K562 (cell line): Measurements from ENCODE around the gene RAB6B. TPM values are rescaled to one million over a fixed set of nuclear protein-coding genes. Genes with fewer than 3 reads are reported as not detected.

Experiments used
- ATAC-seq: fragments of 200-7000 bp; cut with Tn5 transposase; 3 replicates; pipeline ENCODE4 v1.9.1; 2020; ENCODE audit warnings: moderate library complexity
- BruUV-seq: library from RNA; stranded (reverse); fragments of 400-500 nt; replicated peaks from 2 replicates; lab custom pipeline; 2021; lab: Mats Ljungman, UMichigan
- CTCF ChIA-PET: fragments of 300-600 bp; formaldehyde crosslinking; extraction: SDS; loops from one replicate; lab custom pipeline; 2021; ENCODE audit warnings: low intra/inter-chr PET ratio; lab: Yijun Ruan, JAX
- POLR2A ChIA-PET: fragments of 300-600, 350-650 bp; sonication (Branson Sonifier 250); formaldehyde crosslinking; extraction: SDS; loops from one replicate; lab custom pipeline; 2021; ENCODE audit warnings: antibody characterized with exemption, inconsistent platforms; lab: Yijun Ruan, JAX
- DNase-seq, 4 experiments: peaks; one replicate each; pipeline versions ENCODE4 v3.0.0 to v3.0.0-alpha.2; 2011 to 2018; ENCODE audit warnings: low spot score in 3 of 4, mixed read lengths in 3 of 4; ENCODE audit errors: extremely low read depth in 1 of 4
- FAIRE-seq: peaks from 2 replicates; lab custom pipeline; 2011; peaks lifted over from hg19 to GRCh38; lab: Jason Lieb, UNC
- H2AFZ ChIP-seq: 2 replicates; pipeline ENCODE4 v1.6.0; 2011; ENCODE audit warnings: low read depth, low read length, control low read depth, inconsistent platforms
- H3K27ac ChIP-seq: fragments of 200-600 bp; 3 replicates; pipeline ENCODE4 v1.8.0; 2011; ENCODE audit warnings: low read depth, mild to moderate bottlenecking, control low read depth, inconsistent platforms, low read length, moderate library complexity, mixed read lengths; ENCODE audit errors: extremely low read depth
- H3K27me3 ChIP-seq, 2 experiments: fragments of 300-600 bp in 1 of 2; 2 replicates in 1 of 2; 3 replicates in 1 of 2; pipeline versions ENCODE4 v1.6.0 to v1.8.0; 2011; ENCODE audit warnings: inconsistent platforms in 2 of 2, low read length in 2 of 2, mild to moderate bottlenecking in 1 of 2, mixed read lengths in 1 of 2, moderate library complexity in 1 of 2; ENCODE audit not compliant: control insufficient read depth in 2 of 2, insufficient read depth in 2 of 2
- H3K36me3 ChIP-seq: fragments of 300-600 bp; 3 replicates; pipeline ENCODE4 v1.8.0; 2011; ENCODE audit warnings: mild to moderate bottlenecking, low read length, inconsistent platforms; ENCODE audit not compliant: control insufficient read depth, insufficient read depth
- H3K4me1 ChIP-seq, 2 experiments: fragments of 200-600 bp in 1 of 2; replicated peaks in 1 of 2; 2 replicates in 1 of 2; 3 replicates in 1 of 2; pipeline versions ENCODE4 v1.5.1 to v1.8.0; 2011; ENCODE audit warnings: inconsistent platforms in 2 of 2, low read length in 2 of 2, mild to moderate bottlenecking in 1 of 2, mixed read lengths in 1 of 2, moderate library complexity in 1 of 2; ENCODE audit not compliant: control insufficient read depth in 2 of 2, insufficient read depth in 2 of 2
- H3K4me2 ChIP-seq: 2 replicates; pipeline ENCODE4 v1.6.1; 2011; ENCODE audit warnings: low read length, control low read depth, inconsistent platforms, mixed read lengths; ENCODE audit not compliant: insufficient read depth
- H3K4me3 ChIP-seq: fragments of 200-600 bp; sonication (generic), shearing (Covaris generic); 2 replicates; pipeline ENCODE4 v1.5.1; 2016; ENCODE audit warnings: control low read depth, inconsistent platforms
- H3K79me2 ChIP-seq: fragments of 200-600 bp; 3 replicates; pipeline ENCODE4 v1.8.0; 2011; ENCODE audit warnings: low read length, inconsistent platforms; ENCODE audit not compliant: control insufficient read depth, insufficient read depth
- H3K9ac ChIP-seq, 2 experiments: 2 replicates each; pipeline versions ENCODE4 v1.6.0 to v1.6.1; 2011; ENCODE audit warnings: low read depth in 2 of 2, low read length in 2 of 2, control low read depth in 1 of 2, inconsistent platforms in 1 of 2, mild to moderate bottlenecking in 1 of 2, mixed read lengths in 1 of 2; ENCODE audit not compliant: insufficient read depth in 1 of 2
- H3K9me1 ChIP-seq: one replicate; pipeline ENCODE4 v1.6.0; 2011; ENCODE audit warnings: inconsistent platforms, mild to moderate bottlenecking, low read length, moderate library complexity; ENCODE audit not compliant: control insufficient read depth, insufficient read depth
- H3K9me3 ChIP-seq: replicated peaks from 2 replicates; pipeline ENCODE4 v1.5.1; 2011; ENCODE audit warnings: low read depth, low read length, inconsistent platforms; ENCODE audit not compliant: control insufficient read depth, insufficient read depth
- H4K20me1 ChIP-seq: replicated peaks from 2 replicates; pipeline ENCODE4 v1.6.1; 2011; ENCODE audit warnings: low read length, inconsistent platforms, mixed read lengths; ENCODE audit not compliant: control insufficient read depth, insufficient read depth
- ATF6 ChIP-seq: sonication (generic); formaldehyde crosslinking; IDR thresholded peaks from 2 replicates; pipeline ENCODE4 v1.4.0; 2020; ENCODE audit warnings: mild to moderate bottlenecking, missing genetic modification reagents
- ETS1 ChIP-seq: conservative IDR thresholded peaks from 2 replicates; pipeline ENCODE4 v1.6.1; 2011; ENCODE audit warnings: low read depth, mild to moderate bottlenecking, low read length; ENCODE audit not compliant: control insufficient read depth
- FOXK2 ChIP-seq, 2 experiments: fragments of 450-650 bp; IDR thresholded peaks in 1 of 2; conservative IDR thresholded peaks in 1 of 2; 2 replicates each; pipeline ENCODE4 v1.6.1; 2016; ENCODE audit warnings: low read depth in 2 of 2, mild to moderate bottlenecking in 1 of 2
- NR2C2 ChIP-seq, 2 experiments: fragments of 200-800 bp in 1 of 2; sonication (Bioruptor generic) in 1 of 2; sonication (generic) in 1 of 2; formaldehyde crosslinking in 1 of 2; IDR thresholded peaks; 2 replicates each; pipeline versions ENCODE4 v1.6.1 to v1.8.0; 2016 to 2022; ENCODE audit warnings: mild to moderate bottlenecking in 1 of 2, missing compliant biosample characterization in 1 of 2, missing genetic modification characterization in 1 of 2, missing genetic modification reagents in 1 of 2
- STAG1 ChIP-seq: sonication (generic); formaldehyde crosslinking; IDR thresholded peaks from 2 replicates; pipeline ENCODE4 v1.5.0; 2020; ENCODE audit warnings: missing genetic modification reagents, borderline replicate concordance
- ZNF79 ChIP-seq: fragments of 250-450 bp; sonication (Bioruptor Pico); IDR thresholded peaks from 2 replicates; pipeline ENCODE4 v1.4.0; 2020; ENCODE audit warnings: low read depth, mild to moderate bottlenecking, moderate library complexity
- WGBS: fragments of 100-300 bp; shearing (Covaris generic); methylation state at CpG from one replicate; pipeline ENCODE4 v1.1.6; 2016; ENCODE audit warnings: low coverage, mixed read lengths; ENCODE audit not compliant: insufficient coverage; ENCODE audit errors: missing lambda C conversion rate; 5-methylcytosine and 5-hydroxymethylcytosine counted together
- in situ Hi-C: fragments of 300-500 bp; cut with MboI; formaldehyde crosslinking; loops from 4 replicates; pipeline ENCODE4 v1.15.0; 2018; ENCODE audit warnings: inconsistent platforms, mixed read lengths
- intact Hi-C: fragments of 100-400 bp; cut with micrococcal nuclease; formaldehyde crosslinking; loops from 2 replicates; pipeline ENCODE4 v1.14.2; 2022
- polyA plus RNA-seq, 8 experiments: library from polyadenylated mRNA; depleted of rRNA in 4 of 8; stranded (reverse) in 5 of 8; unstranded in 3 of 8; fragments of >200 nt; fragmentation: Nextera tagmentation in 2 of 8; fragmentation: Illumina TruSeq in 1 of 8; extraction: Ambion mirVana in 2 of 8; extraction: Trizol in 1 of 8; gene quantifications; 2 replicates each; pipeline versions ENCODE4 v1.2.1 to v1.2.3, GENCODE V29; 2011 to 2014; ENCODE audit warnings: inconsistent platforms in 1 of 8, missing spikeins in 1 of 8
- total RNA-seq, 7 experiments: library from RNA; depleted of rRNA in 6 of 7; stranded (reverse); fragments of >200 nt in 6 of 7; fragmentation: Illumina TruSeq in 2 of 7; extraction: Trizol in 2 of 7; gene quantifications; 2 replicates each; pipeline versions ENCODE4 v1.2.1 to v1.2.3, GENCODE V29; 2011 to 2021; ENCODE audit warnings: low replicate concordance in 1 of 7

The RAB6B gene
- total and polyA plus RNA-seq, 9 of the 15 experiments (the other 6 are each of a cell fraction or from before 2014, with no cell fraction given) = 0.60 to 18.1 (median 1.5) TPM

GRCh38 chr3:133925960-133926735 lies 30.5 kb upstream of the RAB6B start:
- BruUV-seq = no TSS peak
- no peak overlapping the region; a peak in 1 of 4 replicates for H3K9ac ChIP-seq
- intact Hi-C loops = loop anchor here (5.0 to 10.0 kb wide), 2 partner anchors 94 to 1201 kb away; partner anchors contain the start of gene NPHP3
- ChIA-PET CTCF (interaction anchor here (1.2 to 3.3 kb wide), 2 partner anchors 107 to 264 kb away, joined by 3 to 24 read pairs; partner anchors contain the start of gene TOPBP1), POLR2A (no interaction called here)
- H3K27me3 ChIP-seq = peaks cover 3 to 25% of the 10 kb centered on the region in 2 experiments; a peak in 4 of 5 replicates
- H3K36me3 ChIP-seq = no peaks in the 10 kb centered on the region
- FAIRE-seq = no peak
- no peaks in the 10 kb centered on the region for H3K9me3 ChIP-seq
- H3K9me1 ChIP-seq = no peaks in the 10 kb centered on the region
- H3K4me3 ChIP-seq = no peak overlapping the region
- 70% methylated on average over 8 of the region's 10 CpGs for WGBS
- no peaks in the 10 kb centered on the region; the same call in 1 of the 2 replicates for H4K20me1 ChIP-seq
- TF ChIP-seq ATF6 = no peak
- no peak for TF ChIP-seq ETS1
- TF ChIP-seq NR2C2 (CRISPR knock-in tag; IDR thresholded peaks at IDR 0.05) = no peak
- no peak for TF ChIP-seq NR2C2 (tag; IDR thresholded peaks at IDR 0.05)
- no peak for TF ChIP-seq FOXK2 (conservative IDR thresholded peaks at IDR 0.05 in 1 of 2, IDR thresholded peaks at IDR 0.05 in 1 of 2; ENCODE audit: low read depth in 2 of 2)
- no peak for TF ChIP-seq ZNF79 (CRISPR knock-in tag)
- TF ChIP-seq STAG1 (CRISPR knock-in tag) = no peak
- H3K79me2 ChIP-seq = no peaks in the 10 kb centered on the region
- H3K27ac ChIP-seq = no peak overlapping the region
- H3K4me2 ChIP-seq = no peak overlapping the region
- peaks cover 0 to 16% of the 10 kb centered on the region in 2 experiments; a peak in 3 of 5 replicates for H3K4me1 ChIP-seq
- H2AFZ ChIP-seq = no peak overlapping the region
- DNase-seq = no peak
- ATAC-seq = no peak
- in situ Hi-C loops = loop anchor here (5.0 kb wide), 1 partner anchor 104 kb away; no protein-coding TSS in a partner anchor
